Hepatocyte (in vitro differentiated cells): Measurements from ENCODE around the gene MME. TPM values are rescaled to one million over a fixed set of nuclear protein-coding genes. Genes with fewer than 3 reads are reported as not detected.
A peak's percentile ranks its signal among the peaks of the same experiment; 100 is the strongest.

Experiments
- DNase-seq: peaks from one replicate; pipeline ENCODE4 v3.0.0-alpha.2; 2016; ENCODE audit warnings: low spot score
- H2AFZ ChIP-seq: fragments of 200-600 bp; sonication (generic); 2 replicates; pipeline ENCODE4 v1.6.0; 2016; ENCODE audit warnings: antibody characterized with exemption, mild to moderate bottlenecking
- H3K27ac ChIP-seq: fragments of 200-600 bp; sonication (generic); 2 replicates; pipeline ENCODE4 v1.5.1; 2016; ENCODE audit warnings: mild to moderate bottlenecking
- H3K27me3 ChIP-seq: fragments of 200-600 bp; sonication (generic); 2 replicates; pipeline ENCODE4 v1.6.1; 2016
- H3K36me3 ChIP-seq: fragments of 200-600 bp; sonication (generic); replicated peaks from 2 replicates; pipeline ENCODE4 v1.5.1; 2016; ENCODE audit warnings: low read depth; ENCODE audit not compliant: insufficient read depth
- H3K4me1 ChIP-seq: fragments of 200-600 bp; sonication (generic); 2 replicates; pipeline ENCODE4 v1.5.1; 2016; ENCODE audit warnings: mild to moderate bottlenecking, moderate library complexity; ENCODE audit not compliant: insufficient read depth
- H3K4me2 ChIP-seq: fragments of 200-600 bp; sonication (generic); 2 replicates; pipeline ENCODE4 v1.6.0; 2016
- H3K4me3 ChIP-seq: fragments of 200-600 bp; sonication (generic); 2 replicates; pipeline ENCODE4 v1.5.1; 2016; ENCODE audit warnings: mild to moderate bottlenecking
- H3K79me2 ChIP-seq: fragments of 200-600 bp; sonication (generic); 2 replicates; pipeline ENCODE4 v1.6.0; 2017; ENCODE audit warnings: mild to moderate bottlenecking
- H3K9me2 ChIP-seq: fragments of 200-600 bp; sonication (generic); replicated peaks from 2 replicates; pipeline ENCODE4 v1.6.0; 2017; ENCODE audit warnings: mild to moderate bottlenecking; ENCODE audit not compliant: insufficient read depth
- H3K9me3 ChIP-seq: fragments of 200-600 bp; sonication (generic); 2 replicates; pipeline ENCODE4 v1.5.1; 2016; ENCODE audit warnings: low read depth, mild to moderate bottlenecking
- H4K20me1 ChIP-seq: fragments of 200-600 bp; sonication (generic); 2 replicates; pipeline ENCODE4 v1.6.0; 2016; ENCODE audit warnings: mild to moderate bottlenecking; ENCODE audit not compliant: insufficient read depth, poor library complexity, severe bottlenecking
- CTCF ChIP-seq: fragments of 200-600 bp; sonication (generic); IDR thresholded peaks from 2 replicates; pipeline ENCODE4 v1.5.1; 2016; ENCODE audit warnings: antibody characterized with exemption, mild to moderate bottlenecking; ENCODE audit not compliant: poor library complexity
- EZH2 ChIP-seq: fragments of 200-600 bp; sonication (generic); IDR thresholded peaks from 2 replicates; pipeline ENCODE4 v1.6.1; 2016; ENCODE audit warnings: antibody characterized with exemption, mild to moderate bottlenecking, borderline replicate concordance
- EZH2phosphoT487 ChIP-seq: fragments of 200-600 bp; sonication (generic); IDR thresholded peaks from one replicate; pipeline ENCODE4 v1.6.1; 2018; ENCODE audit warnings: antibody characterized with exemption, mild to moderate bottlenecking, low read depth, moderate library complexity; ENCODE audit not compliant: unreplicated experiment, severe bottlenecking
- WGBS: methylation state at CpG from one replicate; pipeline ENCODE4 v1.1.6; 2016; ENCODE audit warnings: low lambda C conversion rate; ENCODE audit errors: missing lambda C conversion rate; 5-methylcytosine and 5-hydroxymethylcytosine counted together
- polyA plus RNA-seq: library from polyadenylated mRNA; unstranded; fragments of >200 nt; fragmentation: Nextera tagmentation; extraction: Ambion mirVana; gene quantifications from 2 replicates; pipeline ENCODE4 v1.2.1, GENCODE V29; 2016
- total RNA-seq: library from RNA; depleted of rRNA; stranded (reverse); fragments of >200 nt; gene quantifications from 2 replicates; pipeline ENCODE4 v1.2.3, GENCODE V29; 2014

The MME gene
- total and polyA plus RNA-seq, 2 experiments from 2014 or later = 135 to 250 TPM

DNA sequence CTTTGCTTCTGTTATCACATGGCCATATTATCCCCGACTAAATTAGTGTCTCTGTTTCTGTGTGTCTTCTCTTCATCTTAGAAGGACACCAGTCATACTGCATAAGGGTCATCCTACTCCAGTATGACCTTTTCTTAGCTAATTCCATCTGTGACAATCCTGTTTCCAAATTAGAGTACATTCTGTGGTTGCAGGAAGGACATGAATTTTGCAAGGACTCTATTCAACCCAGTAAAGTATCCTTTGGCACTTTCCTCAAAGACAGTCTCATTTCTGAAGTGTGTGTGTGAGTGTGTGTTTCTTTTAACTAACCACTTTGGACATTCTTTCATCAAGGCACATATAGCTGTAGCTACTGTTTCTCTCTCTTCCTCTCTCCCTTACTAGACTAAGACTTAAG, 15.2 kb upstream of the MME start:
- Histone ChIP-seq H4K20me1 (no peaks in the 10 kb centered on the region), H3K9me3 (no peaks in the 10 kb centered on the region), H3K36me3 (no peaks in the 10 kb centered on the region), H3K79me2 (no peaks in the 10 kb centered on the region), H3K4me3 (no peak overlapping the region), H3K27me3 (no peaks in the 10 kb centered on the region), H3K9me2 (no peaks in the 10 kb centered on the region), H3K4me1 (no peaks in the 10 kb centered on the region), H3K27ac (peak overlapping the region; percentile 0), H2AFZ (no peak overlapping the region), H3K4me2 (no peak overlapping the region)
- 75% methylated on average over 1 of the region's 1 CpG for WGBS
- TF ChIP-seq EZH2phosphoT487 (no peak), CTCF (no peak), EZH2 (no peak)
- no peak for DNase-seq

DNA sequence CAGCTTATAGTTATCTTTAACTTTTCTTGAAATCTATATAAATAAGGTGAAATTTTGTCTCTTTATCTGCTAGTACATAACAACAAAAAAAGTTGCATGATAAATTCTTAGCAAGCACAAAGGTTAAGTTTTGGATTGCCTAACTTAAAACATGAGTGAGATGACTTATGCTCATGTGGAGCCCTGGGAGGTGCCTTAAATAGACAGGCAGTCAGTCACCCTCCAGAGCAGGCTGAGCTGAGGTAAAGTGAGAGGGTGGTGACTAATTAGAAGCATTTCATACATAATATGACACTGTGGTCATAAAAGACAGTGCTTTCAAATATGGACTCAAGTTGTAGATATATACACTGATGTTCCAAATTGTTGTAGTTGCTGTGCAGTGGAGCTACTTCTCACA, 14.6 kb upstream of the MME start:
- DNase-seq = peak; percentile 44
- TF ChIP-seq EZH2phosphoT487 (no peak), CTCF (no peak), EZH2 (no peak)
- H3K27ac ChIP-seq = no peak overlapping the region

DNA sequence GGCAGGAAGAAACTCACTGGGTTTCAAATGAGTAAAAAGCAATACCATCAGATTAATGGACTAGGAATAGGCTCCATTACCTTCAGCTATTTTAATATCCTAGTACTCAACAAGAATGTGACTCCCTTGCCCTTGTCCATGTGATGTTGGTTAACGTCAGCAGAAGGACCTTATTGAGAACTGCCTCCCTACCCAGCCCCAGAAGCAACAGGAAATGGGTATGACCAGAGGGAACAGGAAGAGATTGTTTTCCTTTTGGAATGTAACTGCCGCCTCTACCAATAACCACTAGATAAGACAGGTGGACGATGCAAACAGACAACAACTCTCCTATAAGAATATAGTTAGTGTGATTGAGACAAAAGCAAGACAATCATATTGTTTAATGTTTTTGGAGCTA, 10.4 kb upstream of the MME start:
- Histone ChIP-seq H3K79me2 (no peaks in the 10 kb centered on the region), H3K4me1 (peaks cover 4% of the 10 kb centered on the region), H3K27ac (peak overlapping the region; percentile 82), H4K20me1 (no peaks in the 10 kb centered on the region), H3K9me2 (no peaks in the 10 kb centered on the region), H3K36me3 (no peaks in the 10 kb centered on the region), H3K27me3 (no peaks in the 10 kb centered on the region), H2AFZ (no peak overlapping the region), H3K9me3 (no peaks in the 10 kb centered on the region), H3K4me3 (no peak overlapping the region), H3K4me2 (no peak overlapping the region)
- TF ChIP-seq CTCF (no peak), EZH2phosphoT487 (no peak), EZH2 (no peak)
- DNase-seq = no peak
- 59% methylated on average over 3 of the region's 3 CpGs for WGBS

More for the DNA sequence above, 14.6 kb upstream of the MME start:
- H3K9me2 ChIP-seq = no peaks in the 10 kb centered on the region
- no peaks in the 10 kb centered on the region for H4K20me1 ChIP-seq
- no peaks in the 10 kb centered on the region for H3K9me3 ChIP-seq
- H3K27me3 ChIP-seq = no peaks in the 10 kb centered on the region
- no peaks in the 10 kb centered on the region for H3K36me3 ChIP-seq
- no peak overlapping the region for H3K4me3 ChIP-seq
- H3K79me2 ChIP-seq = no peaks in the 10 kb centered on the region
- peaks cover 2% of the 10 kb centered on the region for H3K4me1 ChIP-seq
- H2AFZ ChIP-seq = no peak overlapping the region
- no peak overlapping the region for H3K4me2 ChIP-seq

GRCh38 chr3:155070316-155070715, 9.8 kb upstream of the MME start:
- H3K4me2 ChIP-seq = no peak overlapping the region

More at GRCh38 chr3:155070316-155070715, 9.8 kb upstream of the MME start:
- no peak for DNase-seq
- Histone ChIP-seq H3K4me1 (peaks cover 4% of the 10 kb centered on the region), H3K4me3 (no peak overlapping the region), H2AFZ (no peak overlapping the region), H3K36me3 (no peaks in the 10 kb centered on the region), H3K27me3 (no peaks in the 10 kb centered on the region), H4K20me1 (no peaks in the 10 kb centered on the region), H3K9me3 (no peaks in the 10 kb centered on the region), H3K27ac (peak overlapping the region; percentile 82), H3K79me2 (no peaks in the 10 kb centered on the region), H3K9me2 (no peaks in the 10 kb centered on the region)
- 54% methylated on average over 2 of the region's 2 CpGs for WGBS
- TF ChIP-seq EZH2 = no peak
- no peak for TF ChIP-seq CTCF
- no peak for TF ChIP-seq EZH2phosphoT487
